Astrocyte of the hippocampus (primary cell): ENCODE data around the gene KRTAP16-1.
"Not testable (repeated sequence)": the region's sequence is repeated elsewhere in the genome, so short reads cannot be mapped to it uniquely, and the experiment has no call there.

ENCODE experiments used
- DNase-seq: peaks from one replicate; pipeline ENCODE4 v3.0.0; 2011; ENCODE audit warnings: low read depth, low spot score

KRTAP16-1 gene

GRCh38 chr17:41308918-41309359 is at the start of gene KRTAP16-1:
TSS of gene KRTAP16-1 (minus strand) at chr17:41309309. CDS start at chr17:41309253, 56 bp downstream.
- DNase-seq, result no peak

GRCh38 chr17:41354536-41354935 is 45.4 kb upstream of the KRTAP16-1 start:
- DNase-seq, result no peak

- peak; percentile 33 for DNase-seq
Measured at GRCh38 chr17:41352597-41353366, 43.7 kb upstream of the KRTAP16-1 start.

GRCh38 chr17:41351177-41351576 is 42.1 kb upstream of the KRTAP16-1 start:
- DNase-seq, result no peak

- DNase-seq, result not testable (repeated sequence)
Measured at GRCh38 chr17:41350381-41350878, 41.3 kb upstream of the KRTAP16-1 start, which contains the start of gene KRT33A. TSS of gene KRT33A (minus strand) at chr17:41350828. CDS start at chr17:41350767, 61 bp downstream.

- no peak for DNase-seq
Measured at GRCh38 chr17:41347869-41348760, 39.0 kb upstream of the KRTAP16-1 start.

- DNase-seq, result not testable (repeated sequence)
Measured at GRCh38 chr17:41346421-41346820, 37.3 kb upstream of the KRTAP16-1 start.

GRCh38 chr17:41345992-41346391 is 36.9 kb upstream of the KRTAP16-1 start:
- DNase-seq, result no peak

GRCh38 chr17:41343029-41343428 is 33.9 kb upstream of the KRTAP16-1 start:
- no peak for DNase-seq

- DNase-seq, result no peak
Measured at GRCh38 chr17:41340934-41341861, 32.1 kb upstream of the KRTAP16-1 start.

GRCh38 chr17:41340494-41340893 is 31.4 kb upstream of the KRTAP16-1 start:
- no peak for DNase-seq

GRCh38 chr17:41339571-41340172 is 30.6 kb upstream of the KRTAP16-1 start:
- DNase-seq, result no peak

GRCh38 chr17:41338961-41339485 is 29.9 kb upstream of the KRTAP16-1 start:
- peak; percentile 49 for DNase-seq

- DNase-seq, result no peak
Measured at GRCh38 chr17:41335747-41336146, 26.6 kb upstream of the KRTAP16-1 start.

GRCh38 chr17:41334385-41335305 is 25.5 kb upstream of the KRTAP16-1 start:
- DNase-seq, result no peak

- DNase-seq, result no peak
Measured at GRCh38 chr17:41333836-41334235, 24.7 kb upstream of the KRTAP16-1 start.

- DNase-seq, result no peak
Measured at GRCh38 chr17:41333098-41333497, 24.0 kb upstream of the KRTAP16-1 start.

GRCh38 chr17:41332239-41332638 is 23.1 kb upstream of the KRTAP16-1 start:
- DNase-seq, result no peak

GRCh38 chr17:41331606-41332005 is 22.5 kb upstream of the KRTAP16-1 start:
- DNase-seq, result no peak
